A673 (cell line): ENCODE measurements around the gene MARS1. TPM values are rescaled to one million over a fixed set of nuclear protein-coding genes. Genes with fewer than 3 reads are reported as not detected.

Experiments
- BruUV-seq: library from RNA; stranded (reverse); fragments of 400-500 nt; replicated peaks from 2 replicates; lab custom pipeline; 2021; lab: Mats Ljungman, UMichigan
- CTCF ChIA-PET: fragments of 300-600 bp; sonication (Branson Sonifier 250); formaldehyde crosslinking; loops from one replicate; lab custom pipeline; 2022; ENCODE audit warnings: antibody characterized with exemption; lab: Charles Lee
- POLR2A ChIA-PET: fragments of 300-600 bp; sonication (Branson Sonifier 250); formaldehyde crosslinking; loops from one replicate; lab custom pipeline; 2022; ENCODE audit warnings: antibody characterized with exemption; ENCODE audit not compliant: low non-redundant PET; lab: Charles Lee
- DNase-seq: peaks from one replicate; pipeline ENCODE4 v3.0.0-alpha.2; 2015; ENCODE audit warnings: low spot score
- H3K27ac ChIP-seq: fragments of 200-600 bp; sonication (generic); 2 replicates; pipeline ENCODE4 v1.5.1; 2016; ENCODE audit warnings: mixed run types, low read depth, mild to moderate bottlenecking, mixed read lengths, antibody characterized with exemption, low read length; ENCODE audit not compliant: poor library complexity, severe bottlenecking
- H3K27me3 ChIP-seq: fragments of 200-600 bp; sonication (generic); replicated peaks from 2 replicates; pipeline ENCODE4 v1.6.1; 2017; ENCODE audit warnings: mixed run types, low read depth, mild to moderate bottlenecking, mixed read lengths, antibody characterized with exemption, low read length; ENCODE audit not compliant: insufficient read depth, poor library complexity
- H3K36me3 ChIP-seq: fragments of 200-600 bp; sonication (generic); 2 replicates; pipeline ENCODE4 v1.6.1; 2016; ENCODE audit warnings: mixed run types, mild to moderate bottlenecking, mixed read lengths, antibody characterized with exemption, low read length; ENCODE audit not compliant: insufficient read depth, poor library complexity, severe bottlenecking
- H3K4me1 ChIP-seq: fragments of 200-600 bp; sonication (generic); 2 replicates; pipeline ENCODE4 v1.6.1; 2017; ENCODE audit warnings: mixed run types, mild to moderate bottlenecking, mixed read lengths, antibody characterized with exemption, low read length; ENCODE audit not compliant: insufficient read depth, poor library complexity, severe bottlenecking
- H3K4me3 ChIP-seq: fragments of 200-600 bp; sonication (generic); 2 replicates; pipeline ENCODE4 v1.5.1; 2016; ENCODE audit warnings: low read depth, mixed run types, mild to moderate bottlenecking, mixed read lengths, low read length; ENCODE audit not compliant: poor library complexity, severe bottlenecking
- H3K9me3 ChIP-seq: fragments of 200-600 bp; sonication (generic); 2 replicates; pipeline ENCODE4 v1.6.1; 2016; ENCODE audit warnings: mixed run types, low read depth, mild to moderate bottlenecking, mixed read lengths, antibody characterized with exemption, low read length; ENCODE audit not compliant: poor library complexity, severe bottlenecking
- EZH2 ChIP-seq: fragments of 200-600 bp; sonication (generic); IDR thresholded peaks from 2 replicates; pipeline ENCODE4 v1.6.1; 2017; ENCODE audit warnings: borderline replicate concordance, low read depth, mild to moderate bottlenecking, mixed read lengths, antibody characterized with exemption, low read length; ENCODE audit not compliant: poor library complexity, severe bottlenecking
- intact Hi-C: fragments of 100-400 bp; cut with micrococcal nuclease; formaldehyde crosslinking; loops from one replicate; pipeline ENCODE4 v1.10.0; 2022; ENCODE audit not compliant: unreplicated experiment
- total RNA-seq: library from RNA; stranded (reverse); gene quantifications from 2 replicates; pipeline ENCODE4 v1.2.3, GENCODE V29; 2021
- TF ChIP-seq, protein P1 (sequence below): fragments of 300-800, 200-600 bp; sonication (generic); conservative IDR thresholded peaks from 2 replicates; pipeline ENCODE4 v1.5.1; 2017; ENCODE audit warnings: low read depth, mild to moderate bottlenecking, antibody characterized with exemption, low read length, moderate library complexity, mixed read lengths

Gene MARS1
- total RNA-seq, 1 experiment from 2014 or later: 467 TPM

DNA sequence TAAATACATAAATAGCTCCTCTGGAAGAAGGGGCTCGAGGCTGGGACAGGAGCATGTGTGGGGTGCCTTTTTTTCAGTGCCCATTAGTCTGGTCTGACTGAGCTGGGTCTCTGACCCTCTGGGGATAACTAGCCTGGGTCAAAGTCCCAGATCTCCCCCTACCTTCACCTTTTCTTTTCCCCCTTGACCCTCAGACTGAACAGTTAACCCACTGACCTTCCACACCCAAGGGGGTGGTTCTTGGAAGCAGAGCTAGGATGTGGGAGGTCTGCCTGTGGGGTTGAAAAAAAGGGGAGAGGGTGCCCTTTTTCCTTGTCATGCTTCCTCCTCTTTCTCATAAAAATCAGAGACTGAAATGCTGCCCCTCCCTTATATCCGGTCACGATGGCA lies 29.2 kb upstream of the MARS1 start:
- Histone ChIP-seq H3K4me1 (peaks cover 50% of the 10 kb centered on the region), H3K27ac (peak overlapping the region; percentile 61), H3K4me3 (peak overlapping the region; percentile 60), H3K36me3 (no peaks in the 10 kb centered on the region), H3K9me3 (no peaks in the 10 kb centered on the region), H3K27me3 (no peaks in the 10 kb centered on the region)
- TSS peak; percentile 84 for BruUV-seq
- ChIA-PET CTCF (interaction anchor here (0.5 to 1.3 kb wide), 17 partner anchors 18 to 394 kb away, joined by 3 to 13 read pairs (median 4); partner anchors contain the start of genes DDIT3 and SHMT2), POLR2A (interaction anchor here (0.5 to 0.6 kb wide), 3 partner anchors 136 to 365 kb away, joined by 3 to 8 read pairs (median 3); partner anchors contain the start of gene STAC3)
- intact Hi-C loops: no loop called here
- DNase-seq: no peak
- no peak for TF ChIP-seq EZH2
- TF ChIP-seq, protein P1, sequence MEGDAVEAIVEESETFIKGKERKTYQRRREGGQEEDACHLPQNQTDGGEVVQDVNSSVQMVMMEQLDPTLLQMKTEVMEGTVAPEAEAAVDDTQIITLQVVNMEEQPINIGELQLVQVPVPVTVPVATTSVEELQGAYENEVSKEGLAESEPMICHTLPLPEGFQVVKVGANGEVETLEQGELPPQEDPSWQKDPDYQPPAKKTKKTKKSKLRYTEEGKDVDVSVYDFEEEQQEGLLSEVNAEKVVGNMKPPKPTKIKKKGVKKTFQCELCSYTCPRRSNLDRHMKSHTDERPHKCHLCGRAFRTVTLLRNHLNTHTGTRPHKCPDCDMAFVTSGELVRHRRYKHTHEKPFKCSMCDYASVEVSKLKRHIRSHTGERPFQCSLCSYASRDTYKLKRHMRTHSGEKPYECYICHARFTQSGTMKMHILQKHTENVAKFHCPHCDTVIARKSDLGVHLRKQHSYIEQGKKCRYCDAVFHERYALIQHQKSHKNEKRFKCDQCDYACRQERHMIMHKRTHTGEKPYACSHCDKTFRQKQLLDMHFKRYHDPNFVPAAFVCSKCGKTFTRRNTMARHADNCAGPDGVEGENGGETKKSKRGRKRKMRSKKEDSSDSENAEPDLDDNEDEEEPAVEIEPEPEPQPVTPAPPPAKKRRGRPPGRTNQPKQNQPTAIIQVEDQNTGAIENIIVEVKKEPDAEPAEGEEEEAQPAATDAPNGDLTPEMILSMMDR: no peak

DNA sequence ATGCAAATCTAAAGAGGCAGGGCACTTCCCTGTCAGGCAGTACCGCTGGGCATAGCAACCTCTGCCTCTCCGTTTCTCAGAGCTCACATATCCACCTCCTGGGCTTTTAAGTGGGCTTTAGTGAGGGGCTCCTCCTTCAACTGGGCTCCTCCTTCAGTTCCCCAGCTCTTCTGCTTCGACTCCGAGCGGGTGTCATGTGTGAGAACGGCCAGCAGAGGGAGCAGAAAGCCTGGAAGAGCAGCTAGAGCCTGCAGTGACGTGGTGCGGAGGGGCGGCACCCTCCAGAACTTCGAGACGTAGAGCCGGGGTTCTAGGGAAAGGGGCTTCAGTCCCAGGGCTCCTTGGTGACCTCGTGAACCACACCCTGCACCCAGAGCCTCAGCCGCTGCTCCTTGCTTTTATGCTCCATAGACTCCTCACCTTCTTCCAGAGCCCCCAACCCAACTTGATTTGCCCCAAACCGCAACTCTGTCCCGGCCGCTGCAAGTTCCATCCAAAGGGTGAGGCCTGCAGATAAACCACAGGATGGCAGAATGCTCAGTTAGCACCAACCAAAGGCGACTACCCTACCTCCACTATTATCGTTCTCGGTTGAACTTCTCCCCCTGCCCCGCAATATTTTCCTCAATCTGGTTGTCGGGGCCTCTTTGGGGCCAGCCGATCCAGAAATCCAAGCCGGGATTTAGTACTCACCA lies 28.7 kb upstream of the MARS1 start:
- no peak for TF ChIP-seq EZH2
- TF ChIP-seq, protein P1: peak; percentile 96
- Histone ChIP-seq H3K9me3 (no peaks in the 10 kb centered on the region), H3K4me3 (peak overlapping the region; percentile 60), H3K27me3 (no peaks in the 10 kb centered on the region), H3K36me3 (no peaks in the 10 kb centered on the region), H3K4me1 (peaks cover 50% of the 10 kb centered on the region), H3K27ac (peak overlapping the region; percentile 61)
- BruUV-seq: no TSS peak
- DNase-seq: peak; percentile 98
- POLR2A ChIA-PET: interaction anchor here (0.5 to 0.7 kb wide), 4 partner anchors 29 to 366 kb away, joined by 3 to 8 read pairs (median 4); partner anchors contain the start of gene STAC3
- CTCF ChIA-PET: interaction anchor here (0.5 to 1.3 kb wide), 20 partner anchors 9 to 394 kb away, joined by 3 to 13 read pairs (median 4); partner anchors contain the start of genes B4GALNT1, DDIT3 and SHMT2
- intact Hi-C loops: no loop called here

DNA sequence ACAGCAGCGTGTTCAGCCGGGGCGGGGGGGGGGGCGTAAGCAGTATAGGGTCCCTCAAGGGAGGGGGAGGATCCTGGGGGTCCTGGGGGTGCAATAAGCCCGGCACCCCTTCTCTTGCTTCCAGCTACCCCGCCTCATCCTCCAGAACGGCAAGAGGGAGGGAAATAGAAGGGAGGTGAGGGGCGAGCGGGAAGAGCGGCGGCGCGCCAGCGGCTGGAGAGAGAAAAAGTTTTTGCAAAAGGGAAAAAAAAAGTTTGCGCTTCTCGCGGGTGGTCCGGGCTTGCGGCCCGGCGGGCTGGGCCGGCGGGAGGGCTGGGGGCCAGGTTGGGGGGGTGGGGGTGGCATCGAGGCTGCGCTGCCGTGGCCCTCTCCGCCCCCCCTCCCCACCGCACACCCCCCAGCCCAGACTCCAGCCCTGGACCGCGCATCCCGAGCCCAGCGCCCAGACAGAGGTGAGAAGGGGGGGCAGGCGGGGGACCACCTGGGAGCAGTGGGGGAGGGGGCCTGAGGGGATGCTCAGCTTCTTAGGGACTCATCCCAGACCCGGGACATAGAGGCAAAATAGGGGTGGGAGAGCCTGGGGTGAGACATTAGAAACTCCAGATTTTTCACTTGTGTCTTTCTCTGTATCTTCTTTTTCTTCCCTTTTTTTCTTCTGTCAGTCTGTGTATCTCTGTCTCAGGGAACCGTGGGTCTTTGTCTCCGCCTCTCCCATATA lies 28.0 kb upstream of the MARS1 start, which contains the start of gene GLI1:
GLI1 (plus strand) TSS at position 36 of the 718 bp plus-strand sequence. CDS start 3,907 bp downstream, outside the sequence.
- CTCF ChIA-PET: interaction anchor here (0.6 to 1.3 kb wide), 7 partner anchors 9 to 230 kb away, joined by 3 to 13 read pairs (median 4); partner anchors contain the start of genes B4GALNT1, DDIT3 and SHMT2
- TF ChIP-seq EZH2: no peak
- TF ChIP-seq, protein P1: no peak
- Histone ChIP-seq H3K4me1 (peaks cover 43% of the 10 kb centered on the region), H3K27ac (peak within 1 kb of the TSS; percentile 85), H3K36me3 (no peaks in the 10 kb centered on the region), H3K27me3 (no peaks in the 10 kb centered on the region), H3K4me3 (peak within 1 kb of the TSS; percentile 60), H3K9me3 (no peaks in the 10 kb centered on the region)
- no TSS peak for BruUV-seq
- POLR2A ChIA-PET: interaction anchor here (0.7 kb wide), 1 partner anchor 30 kb away, joined by 4 read pairs; no protein-coding TSS in a partner anchor
- intact Hi-C loops: loop anchor here (2.0 to 5.0 kb wide), 2 partner anchors 163 to 282 kb away; no protein-coding TSS in a partner anchor
- peak; percentile 51 for DNase-seq
